Heart left ventricle (tissue), 16 donors: ENCODE results near the gene NAGPA. TPM values are rescaled to one million over a fixed set of nuclear protein-coding genes. Genes with fewer than 3 reads are reported as not detected.

Experiments
- ATAC-seq, 4 donors: fragments of 200-7000 bp; cut with Tn5 transposase; one replicate each; pipeline ENCODE4 v1.9.1; 2020 to 2022; ENCODE audit warnings: moderate library complexity in 4 of 4, mild to moderate bottlenecking in 3 of 4, moderate number of reproducible peaks in 1 of 4
- DNase-seq, 5 donors: peaks; one replicate each; pipeline ENCODE4 v3.0.0-alpha.2; 2020
- H3K27ac ChIP-seq, 12 donors: fragments of 200-600 bp; sonication (generic) in 4 of 12; one replicate each; pipeline versions ENCODE4 v1.5.0 to v1.8.0; 2016 to 2022; ENCODE audit warnings: mild to moderate bottlenecking in 2 of 12
- H3K27me3 ChIP-seq, 9 donors: fragments of 200-600 bp; sonication (generic) in 2 of 9; one replicate each; pipeline versions ENCODE4 v1.5.1 to v1.8.0; 2016 to 2022; ENCODE audit warnings: mild to moderate bottlenecking in 3 of 9
- H3K36me3 ChIP-seq, 9 donors: fragments of 200-600 bp; sonication (generic) in 2 of 9; one replicate each; pipeline versions ENCODE4 v1.5.0 to v1.8.0; 2018 to 2022; ENCODE audit warnings: mild to moderate bottlenecking in 2 of 9
- H3K4me1 ChIP-seq, 12 donors: fragments of 200-600 bp; sonication (generic) in 4 of 12; one replicate each; pipeline versions ENCODE4 v1.5.0 to v1.8.0; 2016 to 2022; ENCODE audit warnings: mild to moderate bottlenecking in 3 of 12
- H3K4me3 ChIP-seq, 12 donors: fragments of 200-600 bp; sonication (generic) in 4 of 12; one replicate each; pipeline versions ENCODE4 v1.5.0 to v1.8.0; 2017 to 2022; ENCODE audit warnings: mild to moderate bottlenecking in 9 of 12, moderate library complexity in 4 of 12
- H3K9me3 ChIP-seq, 12 donors: fragments of 200-600 bp; sonication (generic) in 4 of 12; one replicate each; pipeline versions ENCODE4 v1.5.0 to v1.8.0; 2016 to 2022; ENCODE audit warnings: mild to moderate bottlenecking in 1 of 12
- CTCF ChIP-seq, 12 donors: fragments of 200-600 bp; sonication (generic) in 4 of 12; IDR thresholded peaks; one replicate each; pipeline versions ENCODE4 v1.5.0 to v1.8.0; 2018 to 2022; ENCODE audit warnings: antibody characterized with exemption in 12 of 12, mild to moderate bottlenecking in 5 of 12
- POLR2A ChIP-seq, 2 donors: fragments of 450-650 bp; IDR thresholded peaks; one replicate each; pipeline ENCODE4 v1.6.1; 2017; ENCODE audit warnings: antibody characterized with exemption in 2 of 2, mild to moderate bottlenecking in 2 of 2, moderate library complexity in 2 of 2
- WGBS, 4 donors: extraction: QIAGEN DNeasy Blood & Tissue Kit in 2 of 4; methylation state at CpG; one replicate each; pipeline versions ENCODE4 v1.1.5 to v1.1.7; 2013 to 2018; 5-methylcytosine and 5-hydroxymethylcytosine counted together
- intact Hi-C, 10 donors: fragments of 100-400 bp; cut with DNase I; formaldehyde crosslinking; loops; one replicate each; pipeline versions ENCODE4 v1.11.1 to v1.14.2; 2022
- polyA plus RNA-seq, 2 donors: library from polyadenylated mRNA; stranded (reverse); fragments of 200-250 nt; gene quantifications; one replicate each; pipeline ENCODE4 v1.2.3, GENCODE V29; 2013
- total RNA-seq, 9 donors: library from RNA; depleted of rRNA in 2 of 9; stranded (reverse); fragments of >200 nt in 2 of 9; fragmentation: NEBNext Ultra II Directional in 3 of 9; extraction: Animal tissue kit (Norgen Biotek cat#: 25700) in 3 of 9; gene quantifications; one replicate each; pipeline versions ENCODE4 v1.1.0 to v1.2.4, GENCODE V29; 2016 to 2023
- donor health status: ischemic (EF 13 %, LVEDD 7.1; RV severe dilation, severe dysfunction).
- donor health status: healthy with polysubstance abuse.
- donor health status: DM: no; HTN: yes; CAD: no.
- donor health status: DM: no; HTN: no; CAD: no.
- donor health status: ischemic (EF 25% LVEDD 6.9; RV normal size, moderate dysfunction).
- donor health status: ischemic (EF 25% LVEDD 5.7; RV mildly dilated, moderate dysfunction).
- donor health status: healthy.
- donor health status: DM: yes; HTN: yes; CAD: no.
- donor health status: ischemic (EF 35%, LVEDD 5.7; RV mildly dilated, moderate dysfunction).
- donor health status: nonischemic (EF 11% LVEDD 7.7; RV severe dilation, severe dysfunction).
- donor health status: DM: yes; HTN: yes; CAD: no.
- donor health status: PGD.
- donor health status: ischemic (EF 29% LVEDD 5.4; RV normal size, mild dysfunction).
- donor health status: nonischemic (EF 23%, LVEDD 6.1; RV moderate dilation, normal function).

NAGPA gene
- total and polyA plus RNA-seq, 11 donors = 3.8 to 14.6 (median 7.8) TPM

GRCh38 chr16:5036228-5037156, 2.8 kb upstream of the NAGPA start:
- Histone ChIP-seq H3K36me3 (no peaks in the 10 kb centered on the region), H3K9me3 (no peaks in the 10 kb centered on the region), H3K4me3 (no peak overlapping the region), H3K27me3 (no peaks in the 10 kb centered on the region), H3K4me1 (peaks cover 0 to 24% (median 15%) of the 10 kb centered on the region in 12 donors), H3K27ac (peak overlapping the region in 1 of 12 donors; percentile 43)
- intact Hi-C loops = no loop called here
- 43 to 55% (median 45%) methylated on average over 12 of the region's 12 CpGs for WGBS, 4 donors
- ATAC-seq (peak in 1 of 4 donors; percentile 40), DNase-seq (peak in 1 of 5 donors; percentile 14)
- TF ChIP-seq POLR2A (IDR thresholded peaks at IDR 0.05) = no peak
- TF ChIP-seq CTCF (IDR thresholded peaks at IDR 0.05) = no peak

GRCh38 chr16:5035909-5036227, 2.1 kb upstream of the NAGPA start:
- 68 to 79% (median 78%) methylated on average over 1 of the region's 1 CpG for WGBS, 4 donors
- peaks cover 0 to 24% (median 15%) of the 10 kb centered on the region in 12 donors for H3K4me1 ChIP-seq
- no peaks in the 10 kb centered on the region for H3K9me3 ChIP-seq
- no peak for ATAC-seq
- H3K36me3 ChIP-seq = no peaks in the 10 kb centered on the region
- DNase-seq = no peak
- intact Hi-C loops = no loop called here
- H3K27me3 ChIP-seq = no peaks in the 10 kb centered on the region
- no peak overlapping the region for H3K4me3 ChIP-seq
- TF ChIP-seq CTCF (IDR thresholded peaks at IDR 0.05) (no peak), POLR2A (IDR thresholded peaks at IDR 0.05) (no peak)
- peak overlapping the region in 1 of 12 donors; percentile 43 for H3K27ac ChIP-seq

GRCh38 chr16:5034167-5034523, 410 bp upstream of the NAGPA start:
- Histone ChIP-seq H3K4me1 (peaks cover 0 to 24% (median 15%) of the 10 kb centered on the region in 12 donors), H3K36me3 (peaks cover 0 to 9% (median 4%) of the 10 kb centered on the region in 9 donors), H3K4me3 (peak overlapping the region; percentile 72 to 99 (median 89)), H3K27me3 (no peaks in the 10 kb centered on the region), H3K9me3 (no peaks in the 10 kb centered on the region), H3K27ac (peak overlapping the region in 9 of 12 donors; percentile 9 to 74 (median 70))
- 7 to 22% (median 15%) methylated on average over 2 of the region's 2 CpGs for WGBS, 4 donors
- intact Hi-C loops = no loop called here
- no peak for DNase-seq
- TF ChIP-seq POLR2A (IDR thresholded peaks at IDR 0.05) (no peak), CTCF (IDR thresholded peaks at IDR 0.05) (no peak)
- no peak for ATAC-seq

- Histone ChIP-seq H3K36me3 (peaks cover 0 to 19% (median 6%) of the 10 kb centered on the region in 9 donors), H3K27me3 (no peaks in the 10 kb centered on the region), H3K4me1 (peaks cover 0 to 24% (median 15%) of the 10 kb centered on the region in 12 donors), H3K27ac (peak overlapping the region in 1 of 12 donors; percentile 72), H3K4me3 (peak overlapping the region; percentile 72 to 99 (median 89)), H3K9me3 (no peaks in the 10 kb centered on the region)
- no peak for TF ChIP-seq CTCF (IDR thresholded peaks at IDR 0.05)
- no peak for TF ChIP-seq POLR2A (IDR thresholded peaks at IDR 0.05)
- intact Hi-C loops = no loop called here
- no peak for DNase-seq
- WGBS, 4 donors = 41 to 57% (median 47%) methylated on average over 12 of the region's 12 CpGs
- no peak for ATAC-seq
Observed at GRCh38 chr16:5032748-5033167, 977 bp downstream of the NAGPA start.
